Stimulated activated CD4-positive, alpha-beta T cell treated with anti-CD3 and anti-CD28 coated beads, Interleukin-4, amount 100 ng/mL, for 48 hours (primary cell): ENCODE data around the gene PRKCZ.

Experiments
- DNase-seq, 2 donors: peaks; one replicate each; pipeline ENCODE4 v3.0.0-alpha.2; 2020; ENCODE audit warnings: low read depth in 2 of 2

PRKCZ gene

GRCh38 chr1:2061065-2061778 is 11.0 kb downstream of the PRKCZ start:
- DNase-seq, result no peak

GRCh38 chr1:2065699-2066098 is 15.5 kb downstream of the PRKCZ start:
- DNase-seq, result no peak

GRCh38 chr1:2067393-2067792 is 17.2 kb downstream of the PRKCZ start:
- DNase-seq, result no peak

GRCh38 chr1:2067981-2068380 is 17.8 kb downstream of the PRKCZ start:
- DNase-seq, result no peak

GRCh38 chr1:2068951-2069350 is 18.7 kb downstream of the PRKCZ start:
- no peak for DNase-seq

- DNase-seq, result no peak
Measured at GRCh38 chr1:2070016-2070415, 19.8 kb downstream of the PRKCZ start.

GRCh38 chr1:2070800-2071530 is 20.8 kb downstream of the PRKCZ start:
- DNase-seq, result no peak

GRCh38 chr1:2072109-2072806 is 22.0 kb downstream of the PRKCZ start:
- DNase-seq, result no peak

GRCh38 chr1:2072891-2073290 is 22.7 kb downstream of the PRKCZ start:
- DNase-seq, result no peak

GRCh38 chr1:2073382-2074230 is 23.4 kb downstream of the PRKCZ start:
- no peak for DNase-seq

GRCh38 chr1:2074396-2074795 is 24.2 kb downstream of the PRKCZ start:
- DNase-seq, result no peak

- DNase-seq, result no peak
Measured at GRCh38 chr1:2074944-2075740, 24.9 kb downstream of the PRKCZ start.

GRCh38 chr1:2076826-2077225 is 26.6 kb downstream of the PRKCZ start:
- no peak for DNase-seq

GRCh38 chr1:2078170-2078569 is 28.0 kb downstream of the PRKCZ start:
- DNase-seq, result no peak

- no peak for DNase-seq
Measured at GRCh38 chr1:2079396-2080085, 29.3 kb downstream of the PRKCZ start.

GRCh38 chr1:2080140-2080539 is 29.9 kb downstream of the PRKCZ start:
- DNase-seq, result no peak

- DNase-seq, result no peak
Measured at GRCh38 chr1:2080884-2081283, 30.7 kb downstream of the PRKCZ start.

GRCh38 chr1:2081326-2081885 is 31.2 kb downstream of the PRKCZ start:
- no peak for DNase-seq

- DNase-seq, result no peak
Measured at GRCh38 chr1:2082064-2082463, 31.9 kb downstream of the PRKCZ start.

GRCh38 chr1:2083666-2084065 is 33.5 kb downstream of the PRKCZ start:
- no peak for DNase-seq
